Measurements from ENCODE around the gene C16orf54. TPM values are rescaled to one million over a fixed set of nuclear protein-coding genes. Genes with fewer than 3 reads are reported as not detected.
A peak's percentile ranks its signal among the peaks of the same experiment; 100 is the strongest.
"Not testable (repeated sequence)": the region's sequence is repeated elsewhere in the genome, so short reads cannot be mapped to it uniquely, and the experiment has no call there.

Gene C16orf54
- total RNA-seq, 1 donor from 2014 or later, result not detected

DNA sequence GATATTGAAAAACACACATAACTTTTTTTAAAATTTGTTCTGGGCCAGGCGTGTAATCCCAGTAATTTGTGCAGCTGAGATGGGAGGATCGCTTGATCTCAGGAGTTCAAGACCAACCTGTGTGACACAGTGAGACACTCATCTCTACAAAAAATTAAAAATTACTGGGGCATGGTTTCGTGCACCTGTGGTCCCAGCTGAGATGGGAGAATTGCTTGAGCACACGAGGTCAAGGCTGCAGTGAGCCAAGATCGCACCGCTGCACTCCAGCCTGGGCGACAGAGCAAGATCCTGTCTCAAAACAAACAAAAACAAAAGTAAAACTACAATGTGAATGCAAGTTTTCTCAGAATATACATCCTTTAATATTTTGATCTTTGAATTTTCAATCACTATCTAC, 15.1 kb downstream of the C16orf54 start:
- Mint-ChIP-seq H3K36me3 (no peaks in the 10 kb centered on the region), H3K27me3 (ENCODE audit: low read depth) (no peaks in the 10 kb centered on the region), H3K27ac (no peak overlapping the region), H3K4me3 (no peak overlapping the region), H3K4me1 (peaks cover 7% of the 10 kb centered on the region), H3K9me3 (peaks cover 4% of the 10 kb centered on the region)
- TF ChIP-seq CTCF (IDR thresholded peaks at IDR 0.05; ENCODE audit: unreplicated experiment), result no peak
- no peak for DNase-seq (ENCODE audit: low spot score in 2 of 2, unreplicated experiment in 2 of 2)

DNA sequence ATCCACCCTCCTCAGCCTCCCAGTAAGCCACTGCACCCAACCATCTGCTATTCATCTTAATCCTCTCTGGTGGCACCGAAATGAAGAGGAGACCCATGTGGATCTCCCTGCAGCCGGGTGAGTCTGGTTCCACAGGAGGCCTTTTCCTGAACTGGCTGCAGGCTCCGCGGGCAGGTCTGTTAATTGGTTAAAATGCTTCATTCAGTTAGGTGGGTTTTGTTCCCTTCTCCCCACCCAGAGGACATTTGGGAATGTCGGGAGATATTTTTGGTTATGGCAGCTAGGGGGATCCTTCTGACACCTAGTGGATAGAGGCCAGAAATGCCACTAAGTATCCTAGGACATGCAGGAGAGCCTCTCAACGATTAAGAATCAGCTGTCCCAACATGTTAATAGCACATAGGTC, 16.7 kb downstream of the C16orf54 start:
- DNase-seq (ENCODE audit: low spot score in 2 of 2, unreplicated experiment in 2 of 2), result no peak
- Mint-ChIP-seq H3K4me1 (peaks cover 7% of the 10 kb centered on the region), H3K36me3 (peaks cover under 1% of the 10 kb centered on the region), H3K9me3 (peaks cover 2% of the 10 kb centered on the region), H3K27me3 (ENCODE audit: low read depth) (no peaks in the 10 kb centered on the region), H3K27ac (no peak overlapping the region), H3K4me3 (peak overlapping the region; percentile 24)
- TF ChIP-seq CTCF (IDR thresholded peaks at IDR 0.05; ENCODE audit: unreplicated experiment), result peak; percentile 18

DNA sequence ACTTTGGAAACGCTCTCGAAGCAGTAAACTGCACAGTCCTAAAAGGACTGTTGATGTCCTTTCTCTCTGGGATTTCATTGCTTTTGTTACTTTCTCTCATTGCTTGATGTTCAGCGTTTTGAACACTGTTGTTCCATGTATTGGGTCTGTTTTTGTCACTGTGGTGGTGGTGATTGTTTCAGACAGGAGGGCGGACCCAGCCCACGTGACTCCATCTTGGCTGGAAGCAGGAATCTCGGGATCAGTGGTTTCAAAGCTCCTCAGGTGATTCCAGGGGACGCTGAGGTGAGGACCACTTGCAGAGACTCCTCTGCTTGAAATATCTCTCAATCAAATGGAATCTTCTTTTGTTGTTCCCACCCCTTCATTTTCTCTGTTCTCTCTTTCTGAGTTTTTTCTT, 18.3 kb downstream of the C16orf54 start:
- peaks cover 7% of the 10 kb centered on the region for H3K4me1 Mint-ChIP-seq
- H3K4me3 Mint-ChIP-seq, result no peak overlapping the region
- H3K9me3 Mint-ChIP-seq, result peaks cover 5% of the 10 kb centered on the region
- TF ChIP-seq CTCF (IDR thresholded peaks at IDR 0.05; ENCODE audit: unreplicated experiment), result no peak
- no peak for DNase-seq (ENCODE audit: low spot score in 2 of 2, unreplicated experiment in 2 of 2)
- H3K36me3 Mint-ChIP-seq, result peaks cover 2% of the 10 kb centered on the region
- H3K27me3 Mint-ChIP-seq (ENCODE audit: low read depth), result no peaks in the 10 kb centered on the region
- no peak overlapping the region for H3K27ac Mint-ChIP-seq

- Mint-ChIP-seq H3K27ac (no peak overlapping the region), H3K9me3 (peaks cover 5% of the 10 kb centered on the region), H3K36me3 (peaks cover 2% of the 10 kb centered on the region), H3K27me3 (ENCODE audit: low read depth) (no peaks in the 10 kb centered on the region), H3K4me3 (no peak overlapping the region), H3K4me1 (peaks cover 7% of the 10 kb centered on the region)
- no peak for DNase-seq (ENCODE audit: low spot score in 2 of 2, unreplicated experiment in 2 of 2)
- TF ChIP-seq CTCF (IDR thresholded peaks at IDR 0.05; ENCODE audit: unreplicated experiment), result no peak
Observed at GRCh38 chr16:29726845-29727377, 18.9 kb downstream of the C16orf54 start.

DNA sequence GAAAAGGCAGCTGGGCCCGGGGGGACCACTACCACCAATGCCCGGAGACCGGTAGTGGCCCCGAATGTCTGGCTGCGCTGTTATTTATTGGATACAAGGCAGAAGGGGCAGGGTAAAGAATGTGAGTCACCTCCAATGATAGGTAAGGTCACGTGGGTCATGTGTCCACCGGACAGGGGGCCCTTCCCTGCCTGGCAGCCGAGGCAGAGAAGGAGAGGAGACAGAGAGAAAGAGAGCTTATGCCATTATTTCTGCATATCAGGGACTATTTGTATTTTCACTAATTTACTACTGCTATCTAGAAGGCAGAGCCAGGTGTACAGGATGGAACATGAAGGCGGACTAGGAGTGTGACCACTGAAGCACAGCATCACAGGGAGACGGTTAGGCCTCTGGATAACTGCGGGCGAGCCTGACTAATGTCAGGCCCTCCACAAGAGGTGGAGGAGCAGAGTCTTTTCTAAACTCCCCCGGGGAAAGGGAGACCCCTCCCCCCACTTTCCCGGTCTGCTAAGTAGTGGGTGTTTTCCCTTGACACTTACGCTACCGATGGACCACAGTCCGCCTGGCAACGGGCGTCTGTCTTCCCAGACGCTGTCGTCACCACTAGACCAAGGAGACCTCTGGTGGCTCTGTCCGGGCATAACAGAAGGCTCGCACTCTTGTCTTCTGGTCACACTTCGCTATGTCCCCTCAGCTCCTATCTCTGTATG, 24.5 kb downstream of the C16orf54 start:
- TF ChIP-seq CTCF (IDR thresholded peaks at IDR 0.05; ENCODE audit: unreplicated experiment), result peak; percentile 15
- H3K4me3 Mint-ChIP-seq, result peak overlapping the region; percentile 11
- H3K27me3 Mint-ChIP-seq (ENCODE audit: low read depth); H3K9me3 Mint-ChIP-seq; H3K36me3 Mint-ChIP-seq: not testable (repeated sequence)
- peak in 1 of 2 experiments; percentile 59 for DNase-seq (ENCODE audit: low spot score in 2 of 2, unreplicated experiment in 2 of 2)
- peaks cover 19% of the 10 kb centered on the region for H3K4me1 Mint-ChIP-seq
- H3K27ac Mint-ChIP-seq, result peak overlapping the region; percentile 60

All from mesothelial cell of epicardium (in vitro differentiated cells).